HEK293T (cell line): ENCODE measurements around the gene DOK1.

Experiments used
- BHLHE40 ChIP-seq: fragments of 450-650 bp; IDR thresholded peaks from 2 replicates; pipeline ENCODE4 v1.6.1; 2016; ENCODE audit warnings: mild to moderate bottlenecking, moderate library complexity, borderline replicate concordance
- CTBP1 ChIP-seq: fragments of 450-650 bp; IDR thresholded peaks from 2 replicates; pipeline ENCODE4 v1.6.1; 2016; ENCODE audit warnings: borderline replicate concordance
- ELF4 ChIP-seq: fragments of 450-650 bp; IDR thresholded peaks from 2 replicates; pipeline ENCODE4 v1.6.1; 2017; ENCODE audit warnings: antibody characterized with exemption
- FOXA1 ChIP-seq: fragments of 450-650 bp; IDR thresholded peaks from 2 replicates; pipeline ENCODE4 v1.6.1; 2016; ENCODE audit warnings: mild to moderate bottlenecking
- FOXK2 ChIP-seq: fragments of 450-650 bp; IDR thresholded peaks from 2 replicates; pipeline ENCODE4 v1.6.1; 2016; ENCODE audit warnings: mild to moderate bottlenecking
- FOXM1 ChIP-seq: fragments of 450-650 bp; IDR thresholded peaks from 2 replicates; pipeline ENCODE4 v1.6.1; 2017; ENCODE audit warnings: mild to moderate bottlenecking, borderline replicate concordance
- HDGF ChIP-seq: fragments of 450-650 bp; IDR thresholded peaks from 2 replicates; pipeline ENCODE4 v1.6.1; 2017; ENCODE audit warnings: antibody characterized with exemption, borderline replicate concordance
- L3MBTL2 ChIP-seq: fragments of 450-650 bp; conservative IDR thresholded peaks from 2 replicates; pipeline ENCODE4 v1.6.1; 2016; ENCODE audit warnings: mild to moderate bottlenecking
- LEF1 ChIP-seq: fragments of 450-650 bp; IDR thresholded peaks from 2 replicates; pipeline ENCODE4 v1.6.1; 2017; ENCODE audit warnings: mild to moderate bottlenecking, borderline replicate concordance
- NFRKB ChIP-seq: fragments of 450-650 bp; IDR thresholded peaks from 2 replicates; pipeline ENCODE4 v1.6.1; 2016; ENCODE audit warnings: mild to moderate bottlenecking, moderate library complexity
- SP1 ChIP-seq: fragments of 450-650 bp; IDR thresholded peaks from 2 replicates; pipeline ENCODE4 v1.6.1; 2017
- SUZ12 ChIP-seq: fragments of 450-650 bp; IDR thresholded peaks from 2 replicates; pipeline ENCODE4 v1.6.1; 2016; ENCODE audit warnings: mild to moderate bottlenecking
- TARDBP ChIP-seq: fragments of 450-650 bp; IDR thresholded peaks from 2 replicates; pipeline ENCODE4 v1.6.1; 2016
- ZNF384 ChIP-seq: fragments of 450-650 bp; IDR thresholded peaks from 2 replicates; pipeline ENCODE4 v1.6.1; 2016

DNA sequence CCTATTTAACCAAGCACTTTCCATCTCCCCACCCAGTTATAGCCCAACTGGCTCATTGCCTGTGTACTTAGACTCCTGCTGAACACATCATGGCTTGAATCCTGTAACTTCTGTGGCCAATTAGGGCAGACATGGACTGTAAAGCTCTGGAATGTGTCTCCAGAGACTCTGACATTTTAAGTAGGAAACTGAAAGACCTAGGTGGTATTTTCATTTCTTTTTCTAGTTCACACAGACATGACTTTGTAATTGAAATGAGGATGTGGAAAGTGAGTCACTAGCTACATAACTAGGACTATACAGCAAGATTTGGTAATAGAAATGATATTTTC is 12.2 kb downstream of the DOK1 start:
- no peak for TF ChIP-seq FOXK2
- TF ChIP-seq ZNF384, result no peak
- TF ChIP-seq ELF4, result no peak
- TF ChIP-seq SP1, result no peak
- no peak for TF ChIP-seq BHLHE40
- TF ChIP-seq FOXM1, result no peak
- no peak for TF ChIP-seq SUZ12
- TF ChIP-seq TARDBP, result no peak
- TF ChIP-seq FOXA1, result no peak
- TF ChIP-seq CTBP1, result no peak
- no peak for TF ChIP-seq L3MBTL2
- TF ChIP-seq NFRKB, result no peak
- no peak for TF ChIP-seq LEF1
- no peak for TF ChIP-seq HDGF
